ENCODE measurements around the gene CCNQ. TPM values are rescaled to one million over a fixed set of nuclear protein-coding genes. Genes with fewer than 3 reads are reported as not detected.

The CCNQ gene
- polyA plus RNA-seq, 1 donor (not counting 4 experiments of a cell fraction or from before 2014, with no cell fraction given) = 31.1 TPM

DNA sequence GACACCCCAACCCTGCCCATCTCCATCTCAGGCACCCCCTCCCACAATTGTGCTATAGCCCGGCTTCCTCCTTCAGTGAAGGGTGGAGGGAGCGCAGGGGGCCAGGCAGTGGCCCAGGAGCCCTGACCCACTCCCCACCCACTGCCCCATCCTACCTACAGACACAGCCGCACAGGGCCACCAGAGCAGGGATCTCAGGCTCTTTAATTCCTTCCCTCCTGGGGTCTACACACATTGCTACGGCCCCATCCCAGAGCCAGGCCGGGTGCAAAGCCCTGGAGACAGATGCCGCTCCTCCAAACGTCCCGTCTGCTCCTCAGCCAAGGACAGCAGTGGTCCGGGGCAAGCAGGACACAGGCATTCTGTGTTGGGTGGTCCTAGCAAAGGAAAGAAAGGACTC is 35.3 kb upstream of the CCNQ start:
- Histone ChIP-seq H3K9ac (ENCODE audit: control insufficient read depth, extremely low read depth, insufficient read depth, low read length) (no peak overlapping the region), H2AFZ (ENCODE audit: control insufficient read depth, low read length) (no peak overlapping the region), H4K20me1 (ENCODE audit: control insufficient read depth, extremely low read depth, insufficient read depth, low read length) (no peaks in the 10 kb centered on the region), H3K79me2 (ENCODE audit: control insufficient read depth, insufficient read depth, low read length) (no peaks in the 10 kb centered on the region), H3K4me2 (ENCODE audit: control insufficient read depth, extremely low read depth, insufficient read depth, low read depth, low read length) (no peak overlapping the region), H3K9me3 (ENCODE audit: control insufficient read depth, low read depth, low read length) (peaks cover 3% of the 10 kb centered on the region), H3K27ac (ENCODE audit: control insufficient read depth, insufficient read depth, low read length) (no peak overlapping the region), H3K27me3 (ENCODE audit: control insufficient read depth, extremely low read depth, insufficient read depth, low read length) (peaks cover 11% of the 10 kb centered on the region), H3K9me1 (ENCODE audit: control insufficient read depth, extremely low read depth, insufficient read depth, low read length) (no peaks in the 10 kb centered on the region), H3K4me3 (ENCODE audit: control insufficient read depth in 2 of 3, extremely low read depth in 1 of 3, insufficient read depth in 2 of 3, low read depth in 1 of 3, low read length in 3 of 3) (no peak overlapping the region), H3K4me1 (ENCODE audit: control insufficient read depth, extremely low read depth, insufficient read depth, low read length) (peaks cover 3% of the 10 kb centered on the region), H3K36me3 (ENCODE audit: control insufficient read depth in 2 of 2, extremely low read depth in 1 of 2, insufficient read depth in 2 of 2, low read length in 2 of 2) (no peaks in the 10 kb centered on the region)
- TF ChIP-seq CTCF (optimal IDR thresholded peaks at IDR 0.05 in 1 of 3, IDR thresholded peaks at IDR 0.05 in 1 of 3, conservative IDR thresholded peaks at IDR 0.05 in 1 of 3; ENCODE audit: extremely low read depth in 1 of 3, insufficient read depth in 2 of 3, low read length in 3 of 3) (no peak), EZH2 (IDR thresholded peaks at IDR 0.05; ENCODE audit: low read length) (no peak)
- DNase-seq (ENCODE audit: low read depth, low spot score) (no peak), FAIRE-seq (no peak)
- dilution Hi-C loops (cut with MboI; ENCODE audit: extremely low pct_ligation_motif_present, low sequenced_read_pairs) = no loop called here

DNA sequence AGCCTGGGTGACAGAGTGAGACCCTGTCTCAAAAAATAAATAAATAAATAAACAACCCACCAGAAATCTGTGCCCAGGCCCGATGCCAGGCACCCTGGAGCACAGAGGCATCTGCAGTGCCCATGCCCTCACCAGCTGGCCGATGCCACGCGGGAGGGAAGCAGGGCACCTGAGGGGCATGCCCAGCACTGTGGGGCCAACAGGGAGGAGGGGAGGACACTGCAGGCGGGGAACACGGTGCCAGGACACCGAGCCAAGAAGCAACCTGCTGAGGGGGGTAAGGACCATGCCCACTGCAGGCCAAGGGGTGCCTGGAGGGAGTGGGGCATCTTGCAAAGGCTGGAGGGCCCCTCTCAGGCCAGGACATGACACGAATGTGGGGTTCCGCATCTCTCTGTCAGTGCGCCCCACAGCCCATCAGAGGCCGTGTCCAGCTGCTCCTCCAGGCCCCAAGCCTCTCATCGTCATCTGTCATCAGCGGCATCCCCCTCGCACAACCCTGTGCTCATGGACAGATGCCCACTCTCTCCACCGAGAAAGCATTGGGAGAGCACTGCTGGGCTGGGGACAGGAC is 34.8 kb upstream of the CCNQ start:
- Histone ChIP-seq H3K4me1 (ENCODE audit: control insufficient read depth, extremely low read depth, insufficient read depth, low read length) (peaks cover under 1% of the 10 kb centered on the region), H3K4me3 (ENCODE audit: control insufficient read depth in 2 of 3, extremely low read depth in 1 of 3, insufficient read depth in 2 of 3, low read depth in 1 of 3, low read length in 3 of 3) (no peak overlapping the region), H2AFZ (ENCODE audit: control insufficient read depth, low read length) (no peak overlapping the region), H3K27ac (ENCODE audit: control insufficient read depth, insufficient read depth, low read length) (no peak overlapping the region), H3K9me1 (ENCODE audit: control insufficient read depth, extremely low read depth, insufficient read depth, low read length) (no peaks in the 10 kb centered on the region), H3K27me3 (ENCODE audit: control insufficient read depth, extremely low read depth, insufficient read depth, low read length) (peaks cover 6% of the 10 kb centered on the region), H3K9ac (ENCODE audit: control insufficient read depth, extremely low read depth, insufficient read depth, low read length) (no peak overlapping the region), H3K79me2 (ENCODE audit: control insufficient read depth, insufficient read depth, low read length) (no peaks in the 10 kb centered on the region), H4K20me1 (ENCODE audit: control insufficient read depth, extremely low read depth, insufficient read depth, low read length) (no peaks in the 10 kb centered on the region), H3K4me2 (ENCODE audit: control insufficient read depth, extremely low read depth, insufficient read depth, low read depth, low read length) (no peak overlapping the region), H3K9me3 (ENCODE audit: control insufficient read depth, low read depth, low read length) (peaks cover 3% of the 10 kb centered on the region), H3K36me3 (ENCODE audit: control insufficient read depth in 2 of 2, extremely low read depth in 1 of 2, insufficient read depth in 2 of 2, low read length in 2 of 2) (no peaks in the 10 kb centered on the region)
- FAIRE-seq (no peak), DNase-seq (ENCODE audit: low read depth, low spot score) (no peak)
- dilution Hi-C loops (cut with MboI; ENCODE audit: extremely low pct_ligation_motif_present, low sequenced_read_pairs) = no loop called here
- TF ChIP-seq CTCF (optimal IDR thresholded peaks at IDR 0.05 in 1 of 3, IDR thresholded peaks at IDR 0.05 in 1 of 3, conservative IDR thresholded peaks at IDR 0.05 in 1 of 3; ENCODE audit: extremely low read depth in 1 of 3, insufficient read depth in 2 of 3, low read length in 3 of 3) (no peak), EZH2 (IDR thresholded peaks at IDR 0.05; ENCODE audit: low read length) (no peak)
